ENCODE results near the gene ITPR2.

- TF ChIP-seq POLR2AphosphoS5 (IDR thresholded peaks at IDR 0.05; ENCODE audit: low read depth) = no peak
- no peak for TF ChIP-seq CTCF (IDR thresholded peaks at IDR 0.05; ENCODE audit: insufficient read depth, low read length)
- no peak for TF ChIP-seq SPI1 (IDR thresholded peaks at IDR 0.05; ENCODE audit: borderline replicate concordance, low read depth)
- no peak for TF ChIP-seq REST (IDR thresholded peaks at IDR 0.05; ENCODE audit: insufficient replicate concordance, low read depth)
These were observed 340.6 kb downstream of the ITPR2 start for GRCh38 chr12:26492406-26492805.

All from HL-60 (cell line).